Right renal pelvis (tissue), 4 donors: ENCODE results near the gene PRORP. TPM values are rescaled to one million over a fixed set of nuclear protein-coding genes. Genes with fewer than 3 reads are reported as not detected.

ENCODE experiments used
- polyA plus RNA-seq, 4 donors: library from polyadenylated mRNA; unstranded; fragments of 120-200 nt; gene quantifications; one replicate each; pipeline ENCODE4 v1.2.1, GENCODE V29; 2013; ENCODE audit not compliant: insufficient read length in 4 of 4

The PRORP gene
- polyA plus RNA-seq, 4 donors: 25.6 to 33.1 (median 30.8) TPM

Other genes with a start within 250 kb of the PRORP start
- 10 to 100 TPM; 23.8 to 33.4 (median 24.8) TPM for gene BAZ1A, start 247.2 kb upstream of the PRORP start, polyA plus RNA-seq
- gene SRP54, start 139.6 kb upstream of the PRORP start, polyA plus RNA-seq: 10 to 100 TPM; 62.9 to 72.8 (median 69.7) TPM
- gene FAM177A1, start 76.3 kb upstream of the PRORP start, polyA plus RNA-seq: 10 to 100 TPM; 54.5 to 59.7 (median 56.4) TPM
- 10 to 100 TPM; 45.2 to 57.7 (median 50.6) TPM for gene PPP2R3C, start 562 bp upstream of the PRORP start, polyA plus RNA-seq
- gene PSMA6, start 169.8 kb downstream of the PRORP start, polyA plus RNA-seq: 100 to 1,000 TPM; 173 to 189 (median 185) TPM